ENCODE measurements around the gene FITM2.

DNA sequence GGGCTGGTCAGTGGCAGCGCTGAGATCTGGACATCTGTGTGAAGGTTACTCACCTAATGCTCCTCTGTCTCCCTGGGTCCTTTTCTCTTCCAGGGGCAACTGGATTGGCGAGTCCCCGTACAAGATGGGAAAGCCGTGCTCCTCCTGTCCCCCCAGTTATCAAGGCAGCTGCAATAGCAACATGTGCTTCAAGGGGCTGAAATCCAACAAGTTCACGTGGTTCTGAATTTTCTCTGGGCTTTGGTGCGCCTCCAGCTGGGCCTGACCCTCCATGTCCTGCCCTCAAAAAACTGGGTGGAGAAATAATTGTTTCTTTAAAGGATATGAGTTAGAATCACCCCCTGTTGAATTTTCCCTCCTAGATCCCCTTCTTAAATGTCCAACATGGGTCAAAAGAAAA is 39.6 kb upstream of the FITM2 start:
- TF ChIP-seq, protein P1, sequence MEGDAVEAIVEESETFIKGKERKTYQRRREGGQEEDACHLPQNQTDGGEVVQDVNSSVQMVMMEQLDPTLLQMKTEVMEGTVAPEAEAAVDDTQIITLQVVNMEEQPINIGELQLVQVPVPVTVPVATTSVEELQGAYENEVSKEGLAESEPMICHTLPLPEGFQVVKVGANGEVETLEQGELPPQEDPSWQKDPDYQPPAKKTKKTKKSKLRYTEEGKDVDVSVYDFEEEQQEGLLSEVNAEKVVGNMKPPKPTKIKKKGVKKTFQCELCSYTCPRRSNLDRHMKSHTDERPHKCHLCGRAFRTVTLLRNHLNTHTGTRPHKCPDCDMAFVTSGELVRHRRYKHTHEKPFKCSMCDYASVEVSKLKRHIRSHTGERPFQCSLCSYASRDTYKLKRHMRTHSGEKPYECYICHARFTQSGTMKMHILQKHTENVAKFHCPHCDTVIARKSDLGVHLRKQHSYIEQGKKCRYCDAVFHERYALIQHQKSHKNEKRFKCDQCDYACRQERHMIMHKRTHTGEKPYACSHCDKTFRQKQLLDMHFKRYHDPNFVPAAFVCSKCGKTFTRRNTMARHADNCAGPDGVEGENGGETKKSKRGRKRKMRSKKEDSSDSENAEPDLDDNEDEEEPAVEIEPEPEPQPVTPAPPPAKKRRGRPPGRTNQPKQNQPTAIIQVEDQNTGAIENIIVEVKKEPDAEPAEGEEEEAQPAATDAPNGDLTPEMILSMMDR (IDR thresholded peaks at IDR 0.05; ENCODE audit: low read depth, low read length), result no peak
- TF ChIP-seq POLR2A (IDR thresholded peaks at IDR 0.05; ENCODE audit: extremely low read depth, insufficient read length), result no peak
- TF ChIP-seq, protein P2, sequence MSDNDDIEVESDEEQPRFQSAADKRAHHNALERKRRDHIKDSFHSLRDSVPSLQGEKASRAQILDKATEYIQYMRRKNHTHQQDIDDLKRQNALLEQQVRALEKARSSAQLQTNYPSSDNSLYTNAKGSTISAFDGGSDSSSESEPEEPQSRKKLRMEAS (IDR thresholded peaks at IDR 0.05; ENCODE audit: low read depth, low read length), result no peak

Data from NB4 (cell line).